HepG2 (cell line): ENCODE results near the gene ZMYND8. TPM values are rescaled to one million over a fixed set of nuclear protein-coding genes. Genes with fewer than 3 reads are reported as not detected.
A peak's percentile ranks its signal among the peaks of the same experiment; 100 is the strongest.

Experiments
- ATAC-seq: fragments of 200-7000 bp; cut with Tn5 transposase; 3 replicates; pipeline ENCODE4 v1.9.1; 2020; ENCODE audit warnings: mild to moderate bottlenecking, moderate library complexity
- BruUV-seq: library from RNA; stranded (reverse); fragments of 400-500 nt; replicated peaks from 2 replicates; lab custom pipeline; 2021; lab: Mats Ljungman, UMichigan
- CTCF ChIA-PET: fragments of 300-600 bp; formaldehyde crosslinking; extraction: SDS; loops from one replicate; lab custom pipeline; 2021; ENCODE audit warnings: low total read pairs, inconsistent platforms, low intra/inter-chr PET ratio; lab: Yijun Ruan, JAX
- POLR2A ChIA-PET: fragments of 350-600 bp; sonication (Branson Sonifier 250); formaldehyde crosslinking; loops from one replicate; lab custom pipeline; 2020; ENCODE audit warnings: antibody characterized with exemption, inconsistent platforms; lab: Yijun Ruan, JAX
- DNase-seq: peaks from one replicate; pipeline ENCODE4 v3.0.0-alpha.2; 2015; ENCODE audit warnings: low spot score
- FAIRE-seq: peaks from 3 replicates; lab custom pipeline; 2011; peaks lifted over from hg19 to GRCh38; lab: Jason Lieb, UNC
- H2AFZ ChIP-seq: one replicate; pipeline ENCODE4 v1.6.1; 2011; ENCODE audit warnings: low read length, inconsistent platforms
- H3K27ac ChIP-seq: fragments of 300-600 bp; 3 replicates; pipeline ENCODE4 v1.8.0; 2011; ENCODE audit warnings: mixed run types, mild to moderate bottlenecking, mixed read lengths, low read length, inconsistent platforms; ENCODE audit not compliant: insufficient read depth; ENCODE audit errors: extremely low read length
- H3K27me3 ChIP-seq, 2 experiments: fragments of 200-600 bp in 1 of 2; 2 replicates in 1 of 2; 3 replicates in 1 of 2; pipeline versions ENCODE4 v1.6.0 to v1.8.0; 2011; ENCODE audit warnings: low read length in 2 of 2, mild to moderate bottlenecking in 2 of 2, moderate library complexity in 2 of 2, inconsistent platforms in 1 of 2; ENCODE audit not compliant: insufficient read depth in 2 of 2, control insufficient read depth in 1 of 2
- H3K36me3 ChIP-seq, 2 experiments: fragments of 200-600 bp in 1 of 2; replicated peaks in 1 of 2; 2 replicates in 1 of 2; 3 replicates in 1 of 2; pipeline versions ENCODE4 v1.5.1 to v1.8.0; 2011; ENCODE audit warnings: low read length in 2 of 2, inconsistent platforms in 1 of 2; ENCODE audit not compliant: insufficient read depth in 2 of 2, control insufficient read depth in 1 of 2
- H3K4me1 ChIP-seq: 2 replicates; pipeline ENCODE4 v1.5.1; 2012; ENCODE audit warnings: low read length, inconsistent platforms; ENCODE audit not compliant: insufficient read depth
- H3K4me2 ChIP-seq: 2 replicates; pipeline ENCODE4 v1.6.0; 2011; ENCODE audit warnings: low read depth, low read length, inconsistent platforms
- H3K4me3 ChIP-seq, 3 experiments: fragments of 200-600 bp in 1 of 3; sonication (generic), shearing (Covaris generic) in 1 of 3; replicated peaks in 1 of 3; 2 replicates each; pipeline ENCODE4 v1.5.1; 2011 to 2016; ENCODE audit warnings: low read length in 3 of 3, inconsistent platforms in 2 of 3, low read depth in 2 of 3, mild to moderate bottlenecking in 2 of 3, control low read depth in 1 of 3, mixed read lengths in 1 of 3; ENCODE audit not compliant: insufficient read depth in 1 of 3
- H3K79me2 ChIP-seq: one replicate; pipeline ENCODE4 v1.6.1; 2011; ENCODE audit warnings: low read length, inconsistent platforms; ENCODE audit not compliant: insufficient read depth
- H3K9ac ChIP-seq: 2 replicates; pipeline ENCODE4 v1.6.0; 2011; ENCODE audit warnings: mild to moderate bottlenecking, low read depth, low read length, inconsistent platforms; ENCODE audit not compliant: insufficient read depth
- H3K9me3 ChIP-seq: 2 replicates; pipeline ENCODE4 v1.5.1; 2012; ENCODE audit warnings: mild to moderate bottlenecking, low read length
- H4K20me1 ChIP-seq: 2 replicates; pipeline ENCODE4 v1.6.0; 2011; ENCODE audit warnings: inconsistent platforms, mild to moderate bottlenecking, low read length, moderate library complexity; ENCODE audit not compliant: insufficient read depth
- PCBP1 ChIP-seq: fragments of 200-400 bp; formaldehyde crosslinking; IDR thresholded peaks from 2 replicates; pipeline ENCODE4 v1.6.1; 2017; ENCODE audit warnings: mild to moderate bottlenecking, low read depth, low read length, borderline replicate concordance
- POLR2A ChIP-seq, 2 experiments: IDR thresholded peaks; 2 replicates each; pipeline ENCODE4 v1.6.1; 2011; ENCODE audit warnings: low read depth in 2 of 2, low read length in 2 of 2, mild to moderate bottlenecking in 1 of 2, moderate library complexity in 1 of 2; ENCODE audit not compliant: insufficient read depth in 1 of 2
- POLR2AphosphoS2 ChIP-seq: IDR thresholded peaks from 2 replicates; pipeline ENCODE4 v1.6.1; 2011; ENCODE audit warnings: low read depth, low read length, improper control_type of control experiment
- RBM22 ChIP-seq: fragments of 200-400 bp; formaldehyde crosslinking; optimal IDR thresholded peaks from 2 replicates; pipeline ENCODE3; 2017; ENCODE audit warnings: mild to moderate bottlenecking, low read length, moderate library complexity
- SNAI1 ChIP-seq: sonication (generic); formaldehyde crosslinking; IDR thresholded peaks from 2 replicates; pipeline ENCODE4 v1.5.0; 2020; ENCODE audit warnings: mild to moderate bottlenecking, missing genetic modification reagents, borderline replicate concordance
- SSRP1 ChIP-seq: IDR thresholded peaks from 2 replicates; pipeline ENCODE4 v1.6.1; 2016; ENCODE audit warnings: control low read depth
- TCF7L2 ChIP-seq: IDR thresholded peaks from 2 replicates; pipeline ENCODE4 v1.6.1; 2011; ENCODE audit warnings: mild to moderate bottlenecking, low read depth, low read length, moderate library complexity
- ZBTB38 ChIP-seq: sonication (generic); formaldehyde crosslinking; IDR thresholded peaks from 2 replicates; pipeline ENCODE4 v1.5.1; 2020; ENCODE audit warnings: mild to moderate bottlenecking, missing genetic modification reagents
- ZNF572 ChIP-seq: sonication (generic); formaldehyde crosslinking; IDR thresholded peaks from 2 replicates; pipeline ENCODE4 v1.5.1; 2020; ENCODE audit warnings: mild to moderate bottlenecking, missing genetic modification reagents
- WGBS: methylation state at CpG from one replicate; pipeline ENCODE4 v1.1.6; 2017; ENCODE audit warnings: low lambda C conversion rate; 5-methylcytosine and 5-hydroxymethylcytosine counted together
- in situ Hi-C: cut with HindIII; loops from 2 replicates; pipeline ENCODE4 v1.10.0; 2017; ENCODE audit warnings: low pct_unique_long_range_greater_than_20kb; ENCODE audit not compliant: extremely low pct_ligation_motif_present
- intact Hi-C: fragments of 100-400 bp; cut with micrococcal nuclease; formaldehyde crosslinking; loops from one replicate; pipeline ENCODE4 v1.10.0; 2022; ENCODE audit not compliant: unreplicated experiment
- polyA plus RNA-seq, 8 experiments: library from polyadenylated mRNA; depleted of rRNA in 3 of 8; stranded (reverse) in 7 of 8; unstranded in 1 of 8; fragments of >200 nt; fragmentation: Illumina TruSeq in 4 of 8; extraction: Trizol in 4 of 8; gene quantifications; 2 replicates each; pipeline versions ENCODE4 v1.2.1 to v1.2.3, GENCODE V29; 2011 to 2016; ENCODE audit warnings: low read depth in 4 of 8, missing spikeins in 1 of 8, mixed read lengths in 1 of 8; ENCODE audit not compliant: insufficient read depth in 1 of 8
- total RNA-seq, 5 experiments: library from RNA; depleted of rRNA; stranded (reverse); fragments of >200 nt; fragmentation: Illumina TruSeq; extraction: Trizol; gene quantifications; 2 replicates each; pipeline ENCODE4 v1.2.3, GENCODE V29; 2016; ENCODE audit warnings: low read depth in 1 of 5
- TF ChIP-seq, protein P1 (sequence below): IDR thresholded peaks from 2 replicates; pipeline ENCODE4 v1.6.1; 2018; ENCODE audit warnings: missing genetic modification reagents
- TF ChIP-seq, protein P2 (sequence below): IDR thresholded peaks from 2 replicates; pipeline ENCODE4 v1.6.1; 2018; ENCODE audit warnings: missing genetic modification reagents, mild to moderate bottlenecking, missing compliant biosample characterization
- TF ChIP-seq, protein P3 (sequence below): IDR thresholded peaks from 2 replicates; pipeline ENCODE4 v1.6.1; 2012; ENCODE audit warnings: low read depth, low read length, improper control_type of control experiment

ZMYND8 gene
- total and polyA plus RNA-seq, 2 of the 13 experiments (the other 11 are each of a cell fraction or from before 2014, with no cell fraction given): 53.9 to 84.7 TPM

DNA sequence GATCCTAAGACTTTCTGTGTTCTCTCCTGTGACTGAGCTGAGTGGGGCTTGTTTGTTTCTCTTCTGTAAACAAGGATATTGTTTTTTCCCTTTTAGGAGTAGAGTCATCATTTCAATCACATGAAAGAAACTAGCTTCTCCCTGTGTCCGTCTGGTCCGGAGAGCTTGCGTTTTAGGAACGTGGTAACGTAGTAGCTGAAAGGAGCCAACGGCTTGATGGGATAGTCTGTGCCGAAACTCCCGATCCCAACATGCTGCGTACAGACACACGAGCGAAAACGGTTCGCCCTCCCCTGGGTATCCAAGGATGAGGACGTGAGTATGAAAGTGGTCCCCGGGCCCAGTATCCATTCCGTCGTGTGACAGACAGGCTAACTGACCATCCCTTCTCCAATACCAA lies 146.5 kb downstream of the ZMYND8 start:
- Histone ChIP-seq H3K9ac (no peak overlapping the region), H3K27me3 (no peaks in the 10 kb centered on the region), H3K79me2 (peaks cover 2% of the 10 kb centered on the region), H4K20me1 (peaks cover 27% of the 10 kb centered on the region; the same call in 1 of the 2 replicates), H3K4me1 (peaks cover 13% of the 10 kb centered on the region), H3K36me3 (peaks cover 58 to 69% of the 10 kb centered on the region in 2 experiments), H2AFZ (no peak overlapping the region), H3K27ac (no peak overlapping the region), H3K4me3 (no peak overlapping the region), H3K4me2 (no peak overlapping the region), H3K9me3 (no peaks in the 10 kb centered on the region)
- TF ChIP-seq RBM22 (peak; percentile 82), POLR2A (IDR thresholded peaks at IDR 0.05; ENCODE audit: insufficient read depth in 1 of 2, low read depth in 2 of 2, low read length in 2 of 2) (0 out of 4 replicates have a peak, but pooled peaks of 1 of the 2 experiments have one; percentile 8), SNAI1 (CRISPR knock-in tag) (no peak), ZBTB38 (CRISPR knock-in tag) (peak; percentile 69; the same call in 1 of the 2 replicates), SSRP1 (no peak), TCF7L2 (no peak)
- DNase-seq (no peak), ATAC-seq (no peak), FAIRE-seq (no peak)
- in situ Hi-C loops: no loop called here
- POLR2A ChIA-PET: interaction anchor here (0.5 kb wide), 1 partner anchor 81 kb away, joined by 5 read pairs; no protein-coding TSS in a partner anchor
- intact Hi-C loops: no loop called here
- CTCF ChIA-PET: no interaction called here
- 97% methylated on average over 17 of the region's 17 CpGs for WGBS
- BruUV-seq: TSS peak; percentile 40

DNA sequence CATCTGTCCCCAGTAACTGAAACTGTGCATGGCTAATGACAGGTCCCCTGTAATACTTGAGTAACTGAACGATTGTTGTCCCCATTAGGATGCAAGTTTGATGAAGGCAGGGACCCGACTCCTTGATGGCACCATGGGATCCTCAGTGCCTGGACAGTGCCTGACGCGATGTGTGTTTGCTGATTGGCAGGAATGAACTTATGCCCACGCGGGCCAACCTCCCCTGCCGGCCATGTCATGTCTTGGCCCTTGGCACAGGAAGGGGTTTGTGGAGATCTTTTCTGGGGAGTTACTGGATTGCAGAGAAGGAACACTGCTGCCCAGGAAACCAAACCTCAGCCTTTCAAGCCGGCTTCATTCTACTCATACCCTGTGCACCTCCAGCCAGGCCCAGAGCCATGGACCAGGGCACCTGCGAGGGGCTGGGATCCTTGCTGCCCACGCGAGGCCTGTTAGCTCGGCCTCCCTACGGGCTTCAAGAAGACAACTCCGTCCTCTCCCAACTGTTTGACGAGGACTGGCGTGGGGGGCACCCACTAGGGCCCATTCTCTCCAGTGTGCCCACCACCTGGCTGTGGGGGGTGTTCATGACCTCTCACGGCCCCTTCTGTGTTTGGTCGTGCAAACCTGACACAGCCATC lies 147.8 kb downstream of the ZMYND8 start:
- ChIA-PET CTCF (no interaction called here), POLR2A (no interaction called here)
- in situ Hi-C loops (no loop called here), intact Hi-C loops (no loop called here)
- Histone ChIP-seq H2AFZ (no peak overlapping the region), H3K79me2 (no peaks in the 10 kb centered on the region), H3K36me3 (peaks cover 46 to 56% of the 10 kb centered on the region in 2 experiments), H3K4me1 (peaks cover 22% of the 10 kb centered on the region), H3K27ac (no peak overlapping the region), H3K4me3 (no peak overlapping the region), H3K27me3 (no peaks in the 10 kb centered on the region), H3K9me3 (no peaks in the 10 kb centered on the region), H4K20me1 (peaks cover 17% of the 10 kb centered on the region; the same call in 1 of the 2 replicates), H3K4me2 (no peak overlapping the region), H3K9ac (no peak overlapping the region)
- BruUV-seq: no TSS peak
- WGBS: 94% methylated on average over 18 of the region's 18 CpGs
- ATAC-seq: no peak
- DNase-seq: no peak
- FAIRE-seq: no peak
- TF ChIP-seq, protein P1, sequence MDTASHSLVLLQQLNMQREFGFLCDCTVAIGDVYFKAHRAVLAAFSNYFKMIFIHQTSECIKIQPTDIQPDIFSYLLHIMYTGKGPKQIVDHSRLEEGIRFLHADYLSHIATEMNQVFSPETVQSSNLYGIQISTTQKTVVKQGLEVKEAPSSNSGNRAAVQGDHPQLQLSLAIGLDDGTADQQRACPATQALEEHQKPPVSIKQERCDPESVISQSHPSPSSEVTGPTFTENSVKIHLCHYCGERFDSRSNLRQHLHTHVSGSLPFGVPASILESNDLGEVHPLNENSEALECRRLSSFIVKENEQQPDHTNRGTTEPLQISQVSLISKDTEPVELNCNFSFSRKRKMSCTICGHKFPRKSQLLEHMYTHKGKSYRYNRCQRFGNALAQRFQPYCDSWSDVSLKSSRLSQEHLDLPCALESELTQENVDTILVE (CRISPR knock-in tag): no peak
- TF ChIP-seq, protein P2, sequence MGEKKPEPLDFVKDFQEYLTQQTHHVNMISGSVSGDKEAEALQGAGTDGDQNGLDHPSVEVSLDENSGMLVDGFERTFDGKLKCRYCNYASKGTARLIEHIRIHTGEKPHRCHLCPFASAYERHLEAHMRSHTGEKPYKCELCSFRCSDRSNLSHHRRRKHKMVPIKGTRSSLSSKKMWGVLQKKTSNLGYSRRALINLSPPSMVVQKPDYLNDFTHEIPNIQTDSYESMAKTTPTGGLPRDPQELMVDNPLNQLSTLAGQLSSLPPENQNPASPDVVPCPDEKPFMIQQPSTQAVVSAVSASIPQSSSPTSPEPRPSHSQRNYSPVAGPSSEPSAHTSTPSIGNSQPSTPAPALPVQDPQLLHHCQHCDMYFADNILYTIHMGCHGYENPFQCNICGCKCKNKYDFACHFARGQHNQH (CRISPR knock-in tag): 0 out of 2 replicates have a peak, but pooled peaks have one; percentile 19
- TF ChIP-seq ZNF572 (CRISPR knock-in tag) (0 out of 2 replicates have a peak, but pooled peaks have one; percentile 12), PCBP1 (0 out of 2 replicates have a peak, but pooled peaks have one; percentile 24), POLR2A (IDR thresholded peaks at IDR 0.05; ENCODE audit: insufficient read depth in 1 of 2, low read depth in 2 of 2, low read length in 2 of 2) (no peak), POLR2AphosphoS2 (peak; percentile 56; the same call in 1 of the 2 replicates), RBM22 (peak; percentile 98)
- TF ChIP-seq, protein P3, sequence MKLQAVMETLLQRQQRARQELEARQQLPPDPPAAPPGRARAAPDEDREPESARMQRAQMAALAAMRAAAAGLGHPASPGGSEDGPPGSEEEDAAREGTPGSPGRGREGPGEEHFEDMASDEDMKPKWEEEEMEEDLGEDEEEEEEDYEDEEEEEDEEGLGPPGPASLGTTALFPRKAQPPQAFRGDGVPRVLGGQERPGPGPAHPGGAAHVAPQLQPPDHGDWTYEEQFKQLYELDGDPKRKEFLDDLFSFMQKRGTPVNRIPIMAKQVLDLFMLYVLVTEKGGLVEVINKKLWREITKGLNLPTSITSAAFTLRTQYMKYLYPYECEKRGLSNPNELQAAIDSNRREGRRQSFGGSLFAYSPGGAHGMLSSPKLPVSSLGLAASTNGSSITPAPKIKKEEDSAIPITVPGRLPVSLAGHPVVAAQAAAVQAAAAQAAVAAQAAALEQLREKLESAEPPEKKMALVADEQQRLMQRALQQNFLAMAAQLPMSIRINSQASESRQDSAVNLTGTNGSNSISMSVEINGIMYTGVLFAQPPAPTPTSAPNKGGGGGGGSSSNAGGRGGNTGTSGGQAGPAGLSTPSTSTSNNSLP: no peak
